Measurements from ENCODE around the gene KCNQ2.

The KCNQ2 gene

GRCh38 chr20:63400486-63401210 is 71.8 kb downstream of the KCNQ2 start:
- peaks cover 17% of the 10 kb centered on the region for H3K27me3 Mint-ChIP-seq
- ATAC-seq (no peak), DNase-seq (no peak)
- no peak overlapping the region for H3K4me3 Mint-ChIP-seq
- H3K4me1 Mint-ChIP-seq = no peaks in the 10 kb centered on the region
- no peak overlapping the region for H3K27ac Mint-ChIP-seq
- no peaks in the 10 kb centered on the region for H3K9me3 Mint-ChIP-seq

DNA sequence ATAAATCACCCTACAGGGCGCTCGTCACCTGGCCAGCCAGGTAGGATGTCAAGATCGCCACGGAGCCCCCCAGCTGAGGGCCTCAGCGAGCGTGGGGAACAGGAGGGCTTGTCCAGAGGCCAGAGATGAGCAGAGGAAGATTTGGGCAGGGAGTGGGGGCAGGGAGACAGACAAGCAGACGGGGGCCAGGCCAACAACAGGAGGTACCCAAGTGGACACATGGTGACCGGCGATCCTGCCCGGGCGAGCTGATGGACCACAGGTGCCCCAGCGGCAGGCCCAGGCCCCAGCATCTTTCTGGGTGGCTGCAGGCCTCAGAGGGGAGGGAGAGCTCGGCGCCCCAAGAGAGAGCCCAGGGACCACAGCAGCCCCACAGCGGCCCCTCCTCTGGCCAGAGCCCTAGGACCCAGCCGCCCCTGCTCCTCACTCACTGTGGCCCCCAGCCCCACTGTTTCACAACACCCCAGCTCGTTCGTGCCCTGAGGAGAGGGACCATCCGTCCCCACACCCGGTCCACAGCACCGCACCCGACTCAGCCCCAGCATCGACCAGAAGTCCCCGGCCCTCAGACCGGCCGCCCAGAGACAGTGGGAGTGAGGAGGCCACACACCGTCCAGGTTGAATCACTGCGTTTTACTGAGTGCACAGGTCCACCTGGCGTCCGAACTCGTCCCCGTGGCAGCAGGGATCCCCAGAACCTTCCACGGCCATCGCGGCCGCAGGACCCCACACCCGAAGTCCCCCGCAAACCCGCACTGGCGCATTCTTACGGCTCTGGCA is 72.7 kb downstream of the KCNQ2 start:
- H3K27ac Mint-ChIP-seq = no peak overlapping the region
- DNase-seq (no peak), ATAC-seq (no peak)
- no peaks in the 10 kb centered on the region for H3K9me3 Mint-ChIP-seq
- H3K27me3 Mint-ChIP-seq = peaks cover 24% of the 10 kb centered on the region
- no peak overlapping the region for H3K4me3 Mint-ChIP-seq
- no peaks in the 10 kb centered on the region for H3K4me1 Mint-ChIP-seq

DNA sequence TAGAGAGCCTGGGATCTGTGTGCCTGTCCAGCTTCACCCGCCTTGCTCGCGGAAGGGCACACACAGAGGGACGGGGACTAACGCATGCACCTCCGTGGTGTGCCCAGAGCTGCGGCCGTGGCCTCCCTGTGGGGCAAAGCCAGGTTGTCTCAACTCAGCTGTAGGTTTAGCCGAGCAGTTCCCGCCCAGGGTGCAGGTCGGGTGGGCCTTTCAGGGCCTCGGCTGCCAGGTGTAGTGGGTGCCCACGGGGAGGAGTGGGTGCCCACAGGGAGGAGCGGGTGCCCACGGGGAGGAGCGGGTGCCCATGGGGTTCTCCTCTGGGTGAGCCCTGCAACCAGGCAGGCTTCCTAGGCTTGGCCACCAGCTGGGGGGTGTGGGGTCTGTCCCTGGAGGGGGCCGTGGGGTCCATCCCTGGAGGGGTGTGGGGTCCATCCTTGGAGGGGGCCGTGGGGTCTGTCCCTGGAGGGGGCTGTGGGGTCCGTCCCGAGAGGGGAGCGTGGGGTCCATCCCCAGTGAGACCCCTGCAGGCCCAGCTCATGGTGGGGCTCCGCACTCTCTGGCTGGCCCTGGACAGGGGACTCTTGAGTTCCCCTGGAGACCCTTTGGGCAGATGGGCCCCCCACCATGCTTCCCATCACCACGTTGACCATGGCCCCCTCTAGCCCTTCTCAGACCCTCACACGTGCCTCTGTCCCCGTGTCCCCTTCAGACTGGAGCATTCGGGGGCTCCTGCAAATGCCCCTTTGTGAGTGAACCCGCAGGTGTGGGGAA is 73.5 kb downstream of the KCNQ2 start:
- DNase-seq = no peak
- peak; percentile 46 for ATAC-seq
- Mint-ChIP-seq H3K9me3 (no peaks in the 10 kb centered on the region), H3K4me1 (no peaks in the 10 kb centered on the region), H3K27me3 (peaks cover 32% of the 10 kb centered on the region), H3K4me3 (no peak overlapping the region), H3K27ac (no peak overlapping the region)

GRCh38 chr20:63397946-63398450 is 74.5 kb downstream of the KCNQ2 start:
- no peak for DNase-seq
- no peaks in the 10 kb centered on the region for H3K9me3 Mint-ChIP-seq
- H3K4me3 Mint-ChIP-seq = no peak overlapping the region
- no peak for ATAC-seq
- peaks cover 39% of the 10 kb centered on the region for H3K27me3 Mint-ChIP-seq
- no peaks in the 10 kb centered on the region for H3K4me1 Mint-ChIP-seq
- no peak overlapping the region for H3K27ac Mint-ChIP-seq

DNA sequence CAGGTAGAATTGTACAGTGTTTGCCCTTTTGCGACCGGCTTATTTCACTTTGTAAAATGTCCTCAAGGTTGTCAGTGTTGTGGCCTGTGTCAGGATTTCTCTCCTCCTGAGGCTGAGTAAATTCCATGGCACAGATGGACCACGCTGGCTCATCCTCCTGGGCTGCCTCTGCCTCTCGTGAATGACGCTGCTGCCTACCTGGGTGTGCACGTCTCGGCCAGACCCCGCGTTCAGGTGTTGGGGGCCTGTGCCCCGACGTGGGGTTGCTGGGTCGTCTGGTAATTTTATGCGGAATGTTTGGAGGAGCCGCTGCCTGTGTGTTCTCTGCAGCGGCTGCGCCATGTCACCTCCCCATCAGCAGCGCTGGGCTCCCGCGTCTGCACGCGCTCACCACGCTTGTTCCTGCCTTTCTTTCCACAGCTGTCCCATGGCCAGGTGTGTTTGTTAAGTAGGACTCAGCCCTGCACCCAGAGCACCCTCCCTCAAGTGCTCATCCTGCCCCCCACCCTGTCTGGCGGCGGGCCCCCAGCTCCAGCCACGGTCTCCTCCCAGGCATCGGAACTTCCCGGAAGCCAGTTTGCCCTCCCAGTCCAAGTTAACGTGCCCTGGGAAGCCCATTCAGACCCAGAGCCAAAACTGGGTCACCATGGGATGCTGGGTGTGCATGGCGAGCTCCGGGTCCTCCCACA is 75.2 kb downstream of the KCNQ2 start:
- Mint-ChIP-seq H3K9me3 (no peaks in the 10 kb centered on the region), H3K4me3 (no peak overlapping the region), H3K27me3 (peaks cover 32% of the 10 kb centered on the region), H3K27ac (no peak overlapping the region), H3K4me1 (no peaks in the 10 kb centered on the region)
- ATAC-seq (no peak), DNase-seq (no peak)

GRCh38 chr20:63396300-63396699 is 76.2 kb downstream of the KCNQ2 start:
- no peak overlapping the region for H3K27ac Mint-ChIP-seq

DNA sequence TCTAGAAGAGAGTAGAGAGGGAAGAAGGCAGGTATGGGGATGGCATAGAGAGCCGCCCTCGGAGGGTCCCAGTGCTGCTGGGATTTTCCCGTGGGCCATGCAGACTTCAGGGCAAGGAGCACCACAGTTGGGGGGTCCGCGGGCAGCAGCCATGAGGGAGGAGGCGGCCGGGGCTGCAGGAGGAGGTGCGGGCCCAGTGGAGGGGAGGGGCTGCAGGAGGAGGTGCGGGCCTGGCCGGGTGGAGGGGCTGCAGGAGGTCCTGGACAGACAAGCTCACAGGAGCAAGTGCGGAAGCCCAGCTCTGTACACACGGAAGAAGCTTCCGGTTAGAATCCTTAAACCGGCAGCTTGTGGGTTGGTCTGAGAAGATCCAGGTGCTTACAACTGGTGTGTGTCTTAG is 76.7 kb downstream of the KCNQ2 start:
- Mint-ChIP-seq H3K4me3 (no peak overlapping the region), H3K27ac (no peak overlapping the region), H3K9me3 (no peaks in the 10 kb centered on the region), H3K4me1 (no peaks in the 10 kb centered on the region), H3K27me3 (peaks cover 23% of the 10 kb centered on the region)
- no peak for ATAC-seq
- no peak for DNase-seq

More at GRCh38 chr20:63396300-63396699, 76.2 kb downstream of the KCNQ2 start:
- DNase-seq (no peak), ATAC-seq (no peak)
- Mint-ChIP-seq H3K9me3 (no peaks in the 10 kb centered on the region), H3K27me3 (peaks cover 23% of the 10 kb centered on the region), H3K4me1 (no peaks in the 10 kb centered on the region), H3K4me3 (no peak overlapping the region)

- ATAC-seq (no peak), DNase-seq (no peak)
- Mint-ChIP-seq H3K9me3 (no peaks in the 10 kb centered on the region), H3K4me3 (no peak overlapping the region), H3K4me1 (no peaks in the 10 kb centered on the region), H3K27me3 (peaks cover 23% of the 10 kb centered on the region), H3K27ac (no peak overlapping the region)
Observed at GRCh38 chr20:63394920-63395455, 77.5 kb downstream of the KCNQ2 start.

DNA sequence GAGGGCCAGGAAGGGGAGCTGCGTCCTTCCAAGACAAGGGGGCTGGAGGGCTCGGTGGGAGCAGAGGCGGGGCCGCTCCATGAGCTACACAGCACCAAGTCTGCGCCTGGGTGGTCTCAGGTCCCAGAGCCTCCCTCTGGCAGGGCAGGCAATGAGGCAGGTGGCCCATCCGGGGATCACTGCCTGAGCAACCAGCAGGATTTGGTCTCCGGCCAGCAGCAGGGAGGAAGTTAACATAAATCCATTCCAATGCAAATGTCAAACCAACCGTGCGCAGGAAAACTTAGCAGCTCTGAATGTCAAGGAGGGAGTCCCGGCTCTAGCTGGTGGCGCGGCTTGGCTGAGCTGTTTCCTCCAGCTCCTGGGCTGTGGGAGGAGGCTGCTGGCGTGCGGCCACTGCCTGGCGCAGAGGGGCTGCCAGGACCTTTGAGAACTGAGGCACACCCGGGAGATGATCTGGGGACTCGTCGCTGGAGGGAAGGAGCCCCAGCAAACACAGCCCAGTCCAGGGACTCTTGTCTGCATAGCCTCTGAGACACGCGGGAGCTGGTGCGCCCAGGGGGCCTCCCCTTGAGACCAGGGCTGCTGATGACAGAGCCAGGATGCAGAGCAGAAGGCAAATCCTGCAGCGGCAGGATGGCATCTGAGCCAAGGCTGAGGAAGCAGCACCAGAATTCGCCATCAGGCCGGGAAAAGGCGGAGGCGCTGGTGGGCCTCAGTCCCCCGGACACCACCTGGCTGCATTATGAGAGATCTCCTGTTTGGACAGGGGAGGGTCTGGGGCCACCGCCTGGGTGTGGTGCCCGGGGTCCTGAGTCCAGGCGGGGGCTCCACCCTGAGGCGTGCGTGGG is 78.2 kb downstream of the KCNQ2 start:
- Mint-ChIP-seq H3K27ac (peak overlapping the region in 1 of 2 donors; percentile 12), H3K27me3 (peaks cover 23% of the 10 kb centered on the region), H3K4me3 (no peak overlapping the region), H3K4me1 (no peaks in the 10 kb centered on the region), H3K9me3 (no peaks in the 10 kb centered on the region)
- DNase-seq = no peak
- no peak for ATAC-seq

DNA sequence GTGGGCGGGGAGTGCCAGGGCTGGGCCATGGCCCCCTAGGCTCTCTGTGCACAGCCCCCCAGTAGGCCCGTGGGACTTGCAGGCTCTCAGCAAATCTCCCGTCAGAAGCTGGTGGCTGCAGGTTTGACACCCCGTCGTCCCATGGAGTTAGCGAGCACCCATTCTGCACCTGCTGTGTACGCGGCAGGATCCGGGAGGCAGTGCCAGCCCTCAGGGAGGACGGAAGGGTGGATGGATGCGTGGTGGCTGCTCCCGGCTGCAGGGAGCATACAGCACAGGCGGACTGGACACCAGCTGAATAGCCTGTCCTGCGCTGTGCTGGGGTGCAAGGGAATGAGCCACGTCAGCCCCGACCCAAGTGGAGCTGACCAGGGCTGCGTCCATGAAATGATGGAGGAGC is 78.9 kb downstream of the KCNQ2 start:
- Mint-ChIP-seq H3K27me3 (peaks cover 23% of the 10 kb centered on the region), H3K4me3 (no peak overlapping the region), H3K9me3 (no peaks in the 10 kb centered on the region), H3K4me1 (no peaks in the 10 kb centered on the region), H3K27ac (no peak overlapping the region)
- ATAC-seq (no peak), DNase-seq (no peak)

DNA sequence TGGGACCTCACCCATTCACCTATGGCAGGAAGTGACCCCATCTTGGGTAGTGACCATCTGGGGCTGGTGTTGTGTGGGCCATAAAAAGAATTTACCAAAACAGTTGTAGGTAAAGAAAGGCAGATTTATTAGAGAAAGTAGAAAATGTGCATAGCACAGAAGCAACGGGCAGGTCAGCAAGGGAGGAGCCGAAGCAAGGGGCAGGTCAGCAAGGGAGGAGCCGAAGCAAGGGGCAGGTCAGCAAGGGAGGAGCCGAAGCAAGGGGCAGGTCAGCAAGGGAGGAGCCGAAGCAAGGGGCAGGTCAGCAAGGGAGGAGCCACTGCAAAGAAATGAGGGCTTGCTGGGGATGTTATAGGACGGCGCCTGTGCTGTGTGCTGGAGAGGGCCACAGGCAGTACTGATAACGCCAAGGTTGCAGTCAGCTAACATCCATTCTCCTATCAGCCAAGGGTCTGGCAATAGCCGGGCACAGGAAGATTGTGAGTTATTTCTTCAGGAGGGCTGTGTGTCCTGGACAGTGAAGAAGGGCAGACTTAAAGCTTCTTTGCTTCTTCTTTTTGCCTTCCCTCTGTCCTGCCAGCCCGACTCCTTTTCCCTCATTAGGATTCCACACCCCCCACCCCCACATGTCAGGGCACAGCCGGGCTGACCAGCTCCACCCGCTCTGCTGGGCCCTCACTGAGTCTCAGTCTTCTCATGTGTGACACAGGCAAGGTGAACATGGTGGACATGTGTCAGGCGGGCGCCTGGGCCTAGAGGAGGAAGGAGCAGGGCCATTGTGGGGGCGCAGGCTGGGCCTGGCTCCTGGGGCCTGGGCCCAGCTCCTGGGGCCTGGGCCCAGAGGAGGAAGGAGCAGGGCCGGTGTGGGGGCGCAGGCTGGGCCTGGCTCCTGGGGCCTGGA is 79.7 kb downstream of the KCNQ2 start:
- Mint-ChIP-seq H3K27me3 (peaks cover 23% of the 10 kb centered on the region), H3K4me1 (no peaks in the 10 kb centered on the region), H3K4me3 (no peak overlapping the region), H3K27ac (no peak overlapping the region), H3K9me3 (peaks cover 0 to 6% of the 10 kb centered on the region in 2 donors)
- ATAC-seq (no peak), DNase-seq (no peak)

GRCh38 chr20:63387917-63388316 is 84.5 kb downstream of the KCNQ2 start:
- no peak overlapping the region for H3K4me3 Mint-ChIP-seq

DNA sequence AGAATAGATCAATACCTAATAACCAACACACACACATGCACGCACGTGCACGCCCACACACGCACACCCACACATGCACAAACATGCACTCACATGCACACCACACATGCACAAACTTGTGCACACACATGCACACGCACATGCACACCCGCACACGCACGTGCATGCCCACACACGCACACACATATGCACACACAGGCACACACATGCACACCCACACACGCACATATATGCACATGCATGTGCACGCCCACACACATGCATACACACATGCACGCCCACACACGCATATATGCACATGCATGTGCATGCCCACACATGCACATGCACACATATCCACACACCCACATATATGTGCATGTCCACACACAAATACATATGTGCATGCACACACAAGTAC is 85.1 kb downstream of the KCNQ2 start:
- no peak for DNase-seq

More at GRCh38 chr20:63387917-63388316, 84.5 kb downstream of the KCNQ2 start:
- peaks cover 15% of the 10 kb centered on the region for H3K27me3 Mint-ChIP-seq
- H3K27ac Mint-ChIP-seq = no peak overlapping the region
- no peaks in the 10 kb centered on the region for H3K4me1 Mint-ChIP-seq
- ATAC-seq (no peak), DNase-seq (no peak)
- H3K9me3 Mint-ChIP-seq = peaks cover 14 to 34% of the 10 kb centered on the region in 2 donors

More for the DNA sequence above, 85.1 kb downstream of the KCNQ2 start:
- Mint-ChIP-seq H3K4me3 (no peak overlapping the region), H3K4me1 (no peaks in the 10 kb centered on the region), H3K9me3 (peaks cover 14 to 34% of the 10 kb centered on the region in 2 donors), H3K27me3 (peaks cover 16% of the 10 kb centered on the region), H3K27ac (no peak overlapping the region)
- ATAC-seq = no peak

Measured in stimulated activated naive CD8-positive, alpha-beta T cell treated with anti-CD3 and anti-CD28 coated beads, Interleukin-15, amount 100 ng/mL, for 72 hours (primary cell).